ENCODE data around the gene EP400.

DNA sequence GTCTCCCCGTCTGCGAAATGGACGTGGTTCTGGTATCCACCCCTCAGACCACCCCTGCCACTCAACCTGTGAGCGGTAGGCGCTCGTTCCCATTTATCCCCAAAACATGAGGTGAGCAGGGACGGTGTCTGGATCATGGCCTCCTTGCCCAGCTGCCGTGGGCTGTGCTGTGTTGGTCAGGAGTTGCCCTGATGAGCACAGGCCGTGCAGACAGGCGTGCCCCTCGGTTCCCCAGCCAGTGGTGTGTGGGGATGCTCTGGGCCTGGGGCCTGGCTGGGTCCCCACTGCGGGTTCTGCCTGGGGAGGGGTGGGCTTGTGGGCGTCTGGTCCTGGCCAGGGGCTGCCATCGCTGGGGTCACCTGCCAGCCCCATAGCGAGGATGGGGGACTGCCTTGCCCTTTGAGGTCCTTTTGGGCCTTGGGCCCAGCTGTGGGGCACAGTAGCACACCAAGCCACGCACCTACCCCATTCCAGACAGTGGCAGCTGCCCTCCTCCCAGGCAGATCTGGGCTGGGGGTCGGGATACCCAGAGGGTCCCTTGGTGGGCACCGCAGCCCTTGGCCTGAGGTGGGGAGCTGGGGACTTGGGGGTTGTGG, 31.9 kb upstream of the EP400 start:
- TF ChIP-seq POLR2A (IDR thresholded peaks at IDR 0.05) (no peak), EP300 (IDR thresholded peaks at IDR 0.05) (no peak), POLR2AphosphoS5 (IDR thresholded peaks at IDR 0.05) (no peak)
- TF ChIP-seq, protein P1, sequence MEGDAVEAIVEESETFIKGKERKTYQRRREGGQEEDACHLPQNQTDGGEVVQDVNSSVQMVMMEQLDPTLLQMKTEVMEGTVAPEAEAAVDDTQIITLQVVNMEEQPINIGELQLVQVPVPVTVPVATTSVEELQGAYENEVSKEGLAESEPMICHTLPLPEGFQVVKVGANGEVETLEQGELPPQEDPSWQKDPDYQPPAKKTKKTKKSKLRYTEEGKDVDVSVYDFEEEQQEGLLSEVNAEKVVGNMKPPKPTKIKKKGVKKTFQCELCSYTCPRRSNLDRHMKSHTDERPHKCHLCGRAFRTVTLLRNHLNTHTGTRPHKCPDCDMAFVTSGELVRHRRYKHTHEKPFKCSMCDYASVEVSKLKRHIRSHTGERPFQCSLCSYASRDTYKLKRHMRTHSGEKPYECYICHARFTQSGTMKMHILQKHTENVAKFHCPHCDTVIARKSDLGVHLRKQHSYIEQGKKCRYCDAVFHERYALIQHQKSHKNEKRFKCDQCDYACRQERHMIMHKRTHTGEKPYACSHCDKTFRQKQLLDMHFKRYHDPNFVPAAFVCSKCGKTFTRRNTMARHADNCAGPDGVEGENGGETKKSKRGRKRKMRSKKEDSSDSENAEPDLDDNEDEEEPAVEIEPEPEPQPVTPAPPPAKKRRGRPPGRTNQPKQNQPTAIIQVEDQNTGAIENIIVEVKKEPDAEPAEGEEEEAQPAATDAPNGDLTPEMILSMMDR (IDR thresholded peaks at IDR 0.05), result no peak

Measured in upper lobe of left lung (tissue), 4 donors.